Measurements from ENCODE around the gene STARD13. TPM values are rescaled to one million over a fixed set of nuclear protein-coding genes. Genes with fewer than 3 reads are reported as not detected.

STARD13 gene
- total RNA-seq, 1 donor = 28.2 TPM

- TF ChIP-seq CTCF (IDR thresholded peaks at IDR 0.05; ENCODE audit: extremely low read depth, low read depth, low read length) = no peak
- H3K27me3 ChIP-seq (ENCODE audit: insufficient read depth, low read length) = no peaks in the 10 kb centered on the region
- no peaks in the 10 kb centered on the region for H3K9me3 ChIP-seq (ENCODE audit: low read depth, low read length)
- H2AFZ ChIP-seq (ENCODE audit: low read length) = no peak overlapping the region
- peaks cover 50% of the 10 kb centered on the region for H3K36me3 ChIP-seq (ENCODE audit: insufficient read depth, low read length)
- peaks cover 75% of the 10 kb centered on the region for H3K4me1 ChIP-seq (ENCODE audit: insufficient read depth, low read length)
- peak overlapping the region; percentile 99 for H3K27ac ChIP-seq (ENCODE audit: low read depth, low read length)
- peak; percentile 68 for DNase-seq (ENCODE audit: insufficient read length, low spot score, missing footprints)
- H3K4me2 ChIP-seq (ENCODE audit: insufficient read depth, low read length) = peak overlapping the region; percentile 10
- no peak overlapping the region for H3K4me3 ChIP-seq (ENCODE audit: insufficient read depth, low read length)
- peaks cover 96% of the 10 kb centered on the region for H3K79me2 ChIP-seq (ENCODE audit: insufficient read depth, low read length)
- peaks cover 5% of the 10 kb centered on the region for H4K20me1 ChIP-seq (ENCODE audit: insufficient read depth, low read length)
These were observed 12.9 kb downstream of the STARD13 start for GRCh38 chr13:33272531-33273124.

DNA sequence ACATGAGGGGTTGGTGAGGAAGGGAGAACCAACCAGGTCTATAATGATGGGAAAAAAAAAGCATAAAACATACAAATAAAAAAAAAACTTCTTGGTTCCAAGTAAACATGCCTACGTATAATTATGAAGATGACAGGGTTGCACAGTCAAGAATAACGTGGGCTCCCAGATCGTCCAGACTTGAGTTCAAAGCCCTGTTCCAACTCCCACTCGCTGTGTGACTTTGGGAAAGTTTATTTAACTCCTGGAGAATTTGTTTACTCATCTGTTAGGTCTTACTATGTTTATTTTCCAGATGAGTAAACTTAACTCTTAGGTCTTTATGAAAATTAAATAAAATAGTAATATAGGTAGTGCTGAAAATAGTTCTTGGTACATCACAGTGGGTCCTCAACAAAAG, 13.8 kb downstream of the STARD13 start:
- Histone ChIP-seq H3K4me2 (ENCODE audit: insufficient read depth, low read length) (no peak overlapping the region), H3K27me3 (ENCODE audit: insufficient read depth, low read length) (no peaks in the 10 kb centered on the region), H3K4me1 (ENCODE audit: insufficient read depth, low read length) (peaks cover 72% of the 10 kb centered on the region), H2AFZ (ENCODE audit: low read length) (no peak overlapping the region), H3K27ac (ENCODE audit: low read depth, low read length) (peak overlapping the region; percentile 99), H3K36me3 (ENCODE audit: insufficient read depth, low read length) (peaks cover 51% of the 10 kb centered on the region), H3K4me3 (ENCODE audit: insufficient read depth, low read length) (no peak overlapping the region), H3K9me3 (ENCODE audit: low read depth, low read length) (no peaks in the 10 kb centered on the region), H4K20me1 (ENCODE audit: insufficient read depth, low read length) (peaks cover 5% of the 10 kb centered on the region), H3K79me2 (ENCODE audit: insufficient read depth, low read length) (peaks cover 97% of the 10 kb centered on the region)
- no peak for TF ChIP-seq CTCF (IDR thresholded peaks at IDR 0.05; ENCODE audit: extremely low read depth, low read depth, low read length)
- DNase-seq (ENCODE audit: insufficient read length, low spot score, missing footprints) = no peak

DNA sequence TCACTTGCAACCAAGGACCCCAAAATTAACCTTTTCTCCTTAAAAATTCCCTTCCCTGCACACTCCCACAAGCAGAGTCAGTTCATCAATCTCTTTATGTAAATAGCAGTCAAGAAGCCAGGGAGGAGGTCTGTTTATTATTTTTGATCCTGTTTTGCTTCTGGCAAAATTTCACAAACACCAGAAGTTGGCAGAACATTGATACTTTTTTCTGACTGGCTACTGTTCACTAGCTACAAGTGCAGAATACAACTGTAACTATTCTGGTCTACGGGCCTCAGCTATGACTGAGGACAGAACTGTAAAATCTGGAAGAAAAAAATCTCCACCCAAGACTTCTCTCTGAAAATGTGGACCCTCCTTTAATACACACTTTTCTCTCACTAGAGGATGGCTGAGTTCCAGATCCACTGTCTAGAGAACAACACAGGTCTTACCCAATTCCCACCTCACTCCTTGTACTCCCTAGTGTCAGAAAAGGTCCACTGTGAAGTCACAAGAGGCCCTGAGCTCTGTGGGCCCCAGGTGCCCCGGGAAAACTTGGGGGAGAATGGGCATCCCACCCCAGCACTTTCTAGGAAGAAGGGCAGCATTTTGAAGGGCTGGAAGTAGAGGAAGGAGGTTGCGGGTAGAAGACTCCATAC, 14.5 kb downstream of the STARD13 start:
- peaks cover 8% of the 10 kb centered on the region for H4K20me1 ChIP-seq (ENCODE audit: insufficient read depth, low read length)
- peak overlapping the region; percentile 99 for H3K27ac ChIP-seq (ENCODE audit: low read depth, low read length)
- peaks cover 50% of the 10 kb centered on the region for H3K36me3 ChIP-seq (ENCODE audit: insufficient read depth, low read length)
- peaks cover 99% of the 10 kb centered on the region for H3K79me2 ChIP-seq (ENCODE audit: insufficient read depth, low read length)
- H3K4me3 ChIP-seq (ENCODE audit: insufficient read depth, low read length) = no peak overlapping the region
- H3K27me3 ChIP-seq (ENCODE audit: insufficient read depth, low read length) = no peaks in the 10 kb centered on the region
- no peaks in the 10 kb centered on the region for H3K9me3 ChIP-seq (ENCODE audit: low read depth, low read length)
- TF ChIP-seq CTCF (IDR thresholded peaks at IDR 0.05; ENCODE audit: extremely low read depth, low read depth, low read length) = no peak
- DNase-seq (ENCODE audit: insufficient read length, low spot score, missing footprints) = no peak
- H3K4me2 ChIP-seq (ENCODE audit: insufficient read depth, low read length) = no peak overlapping the region
- no peak overlapping the region for H2AFZ ChIP-seq (ENCODE audit: low read length)
- H3K4me1 ChIP-seq (ENCODE audit: insufficient read depth, low read length) = peaks cover 69% of the 10 kb centered on the region

DNA sequence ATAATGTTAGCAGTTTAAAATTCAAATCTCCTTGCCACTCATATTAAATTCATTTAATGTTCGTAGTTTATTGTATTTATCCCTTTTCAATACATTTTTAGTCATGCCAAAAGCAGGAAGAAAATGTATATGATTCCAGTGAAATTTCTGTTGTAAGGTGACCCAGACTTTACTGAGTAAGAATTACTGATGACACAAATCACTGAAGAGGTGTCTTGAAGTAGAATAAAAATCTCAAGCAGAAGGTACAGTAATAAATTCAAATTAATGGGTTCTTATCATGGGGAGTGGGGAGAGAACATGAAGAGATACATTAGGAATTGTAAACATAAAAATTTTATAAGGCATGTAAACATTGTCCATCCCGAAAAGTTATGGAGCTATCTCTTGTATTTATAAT, 19.9 kb downstream of the STARD13 start:
- H3K27ac ChIP-seq (ENCODE audit: low read depth, low read length) = peak overlapping the region; percentile 5
- no peaks in the 10 kb centered on the region for H3K9me3 ChIP-seq (ENCODE audit: low read depth, low read length)
- no peaks in the 10 kb centered on the region for H3K27me3 ChIP-seq (ENCODE audit: insufficient read depth, low read length)
- H3K4me2 ChIP-seq (ENCODE audit: insufficient read depth, low read length) = no peak overlapping the region
- no peak overlapping the region for H3K4me3 ChIP-seq (ENCODE audit: insufficient read depth, low read length)
- no peak overlapping the region for H2AFZ ChIP-seq (ENCODE audit: low read length)
- H3K4me1 ChIP-seq (ENCODE audit: insufficient read depth, low read length) = peaks cover 63% of the 10 kb centered on the region
- peaks cover 33% of the 10 kb centered on the region for H3K36me3 ChIP-seq (ENCODE audit: insufficient read depth, low read length)
- peaks cover 11% of the 10 kb centered on the region for H4K20me1 ChIP-seq (ENCODE audit: insufficient read depth, low read length)
- no peak for TF ChIP-seq CTCF (IDR thresholded peaks at IDR 0.05; ENCODE audit: extremely low read depth, low read depth, low read length)
- DNase-seq (ENCODE audit: insufficient read length, low spot score, missing footprints) = no peak
- peaks cover 99% of the 10 kb centered on the region for H3K79me2 ChIP-seq (ENCODE audit: insufficient read depth, low read length)
